Peyer's patch (tissue), 4 donors: ENCODE data around the gene EHF. TPM values are rescaled to one million over a fixed set of nuclear protein-coding genes. Genes with fewer than 3 reads are reported as not detected.

Experiments used
- DNase-seq, 3 donors: peaks; one replicate each; pipeline ENCODE4 v3.0.0-alpha.2; 2017 to 2019
- H3K27ac ChIP-seq, 4 donors: fragments of 200-600 bp; sonication (generic); one replicate each; pipeline ENCODE4 v1.5.1; 2016 to 2019
- H3K27me3 ChIP-seq, 2 donors: fragments of 200-600 bp; sonication (generic); one replicate each; pipeline ENCODE4 v1.5.1; 2019
- H3K36me3 ChIP-seq, 3 donors: fragments of 200-600 bp; sonication (generic); one replicate each; pipeline ENCODE4 v1.5.1; 2016 to 2019
- H3K4me1 ChIP-seq, 4 donors: fragments of 200-600 bp; sonication (generic); one replicate each; pipeline ENCODE4 v1.5.1; 2016 to 2019
- H3K4me3 ChIP-seq, 4 donors: fragments of 200-600 bp; sonication (generic); 1 replicate in 3 of 4; 2 replicates in 1 of 4; pipeline ENCODE4 v1.5.1; 2016 to 2019; ENCODE audit warnings: mild to moderate bottlenecking in 1 of 4
- H3K9me3 ChIP-seq, 4 donors: fragments of 200-600 bp; sonication (generic); one replicate each; pipeline ENCODE4 v1.5.1; 2016 to 2019; ENCODE audit warnings: mild to moderate bottlenecking in 1 of 4
- POLR2A ChIP-seq, 2 donors: fragments of 450-650 bp; IDR thresholded peaks; one replicate each; pipeline ENCODE4 v1.5.1; 2017; ENCODE audit warnings: antibody characterized with exemption in 2 of 2, mild to moderate bottlenecking in 2 of 2, moderate library complexity in 2 of 2
- total RNA-seq, 4 donors: library from RNA; depleted of rRNA; stranded (reverse); fragments of >200 nt; gene quantifications; one replicate each; pipeline ENCODE4 v1.1.0, GENCODE V29; 2016
- TF ChIP-seq, protein P1 (sequence below), 6 experiments: fragments of 450-650 bp in 4 of 6; fragments of 200-600 bp in 2 of 6; sonication (generic) in 1 of 6; IDR thresholded peaks; one replicate each; pipeline ENCODE4 v1.5.1; 2017 to 2019; ENCODE audit warnings: antibody characterized with exemption in 6 of 6, mild to moderate bottlenecking in 3 of 6, moderate library complexity in 1 of 6

Gene EHF
- total RNA-seq, 4 donors from 2014 or later, result 75.9 to 143 (median 106) TPM

- H3K4me3 ChIP-seq, result no peak overlapping the region
- H3K27me3 ChIP-seq, result no peaks in the 10 kb centered on the region
- H3K4me1 ChIP-seq, result no peaks in the 10 kb centered on the region
- no peak overlapping the region for H3K27ac ChIP-seq
- no peaks in the 10 kb centered on the region for H3K9me3 ChIP-seq
- no peak for DNase-seq
- no peak for TF ChIP-seq POLR2A (IDR thresholded peaks at IDR 0.05)
- TF ChIP-seq, protein P1, sequence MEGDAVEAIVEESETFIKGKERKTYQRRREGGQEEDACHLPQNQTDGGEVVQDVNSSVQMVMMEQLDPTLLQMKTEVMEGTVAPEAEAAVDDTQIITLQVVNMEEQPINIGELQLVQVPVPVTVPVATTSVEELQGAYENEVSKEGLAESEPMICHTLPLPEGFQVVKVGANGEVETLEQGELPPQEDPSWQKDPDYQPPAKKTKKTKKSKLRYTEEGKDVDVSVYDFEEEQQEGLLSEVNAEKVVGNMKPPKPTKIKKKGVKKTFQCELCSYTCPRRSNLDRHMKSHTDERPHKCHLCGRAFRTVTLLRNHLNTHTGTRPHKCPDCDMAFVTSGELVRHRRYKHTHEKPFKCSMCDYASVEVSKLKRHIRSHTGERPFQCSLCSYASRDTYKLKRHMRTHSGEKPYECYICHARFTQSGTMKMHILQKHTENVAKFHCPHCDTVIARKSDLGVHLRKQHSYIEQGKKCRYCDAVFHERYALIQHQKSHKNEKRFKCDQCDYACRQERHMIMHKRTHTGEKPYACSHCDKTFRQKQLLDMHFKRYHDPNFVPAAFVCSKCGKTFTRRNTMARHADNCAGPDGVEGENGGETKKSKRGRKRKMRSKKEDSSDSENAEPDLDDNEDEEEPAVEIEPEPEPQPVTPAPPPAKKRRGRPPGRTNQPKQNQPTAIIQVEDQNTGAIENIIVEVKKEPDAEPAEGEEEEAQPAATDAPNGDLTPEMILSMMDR (IDR thresholded peaks at IDR 0.05), result no peak
- no peaks in the 10 kb centered on the region for H3K36me3 ChIP-seq
Measured at GRCh38 chr11:34696862-34697261, 76.0 kb downstream of the EHF start.

- no peaks in the 10 kb centered on the region for H3K27me3 ChIP-seq
- TF ChIP-seq, protein P1 (IDR thresholded peaks at IDR 0.05), result no peak
- no peak for TF ChIP-seq POLR2A (IDR thresholded peaks at IDR 0.05)
Measured at GRCh38 chr11:34706709-34707461, 86.0 kb downstream of the EHF start.

GRCh38 chr11:34707462-34707840 lies 86.6 kb downstream of the EHF start:
- no peak for TF ChIP-seq POLR2A (IDR thresholded peaks at IDR 0.05)
- TF ChIP-seq, protein P1 (IDR thresholded peaks at IDR 0.05), result no peak
- Histone ChIP-seq H3K36me3 (no peaks in the 10 kb centered on the region), H3K9me3 (peaks cover 0 to 9% (median 0%) of the 10 kb centered on the region in 4 donors)

More at GRCh38 chr11:34706709-34707461, 86.0 kb downstream of the EHF start:
- H3K4me1 ChIP-seq, result no peaks in the 10 kb centered on the region
- DNase-seq, result no peak
- no peak overlapping the region for H3K4me3 ChIP-seq
- H3K36me3 ChIP-seq, result no peaks in the 10 kb centered on the region
- H3K9me3 ChIP-seq, result peaks cover 0 to 5% (median 0%) of the 10 kb centered on the region in 4 donors
- no peak overlapping the region for H3K27ac ChIP-seq

More at GRCh38 chr11:34707462-34707840, 86.6 kb downstream of the EHF start:
- Histone ChIP-seq H3K4me3 (no peak overlapping the region), H3K4me1 (no peaks in the 10 kb centered on the region), H3K27ac (no peak overlapping the region), H3K27me3 (no peaks in the 10 kb centered on the region)
- no peak for DNase-seq

Other genes with a start within 250 kb of the EHF start
- gene CAT, start 182.2 kb upstream of the EHF start, total RNA-seq, result 100 to 1,000 TPM in 3 of 4 donors, 10 to 100 TPM in 1; 81.0 to 271 (median 133) TPM
- gene ELF5, start 107.3 kb upstream of the EHF start, total RNA-seq, result not detected